ENCODE measurements around the gene ZCCHC14.
A peak's percentile ranks its signal among the peaks of the same experiment; 100 is the strongest.
"Not testable (repeated sequence)": the region's sequence is repeated elsewhere in the genome, so short reads cannot be mapped to it uniquely, and the experiment has no call there.

The ZCCHC14 gene

GRCh38 chr16:87388818-87389134, 104.0 kb downstream of the ZCCHC14 start:
- peak overlapping the region; percentile 2; the same call in 1 of the 2 replicates for H3K9ac ChIP-seq (ENCODE audit: low read depth, low read length)
- H3K9me3 ChIP-seq (ENCODE audit: control insufficient read depth, insufficient read depth, low read length), result no peaks in the 10 kb centered on the region
- no peaks in the 10 kb centered on the region for H3K36me3 ChIP-seq (ENCODE audit: insufficient read depth, low read length)
- H3K4me1 ChIP-seq (ENCODE audit: insufficient read depth, low read length), result 0 out of 2 replicates have a peak, but pooled peaks cover 4% of the 10 kb centered on the region

- Histone ChIP-seq H3K9me3 (ENCODE audit: control insufficient read depth, insufficient read depth, low read length) (no peaks in the 10 kb centered on the region), H3K36me3 (ENCODE audit: insufficient read depth, low read length) (no peaks in the 10 kb centered on the region), H3K4me1 (ENCODE audit: insufficient read depth, low read length) (0 out of 2 replicates have a peak, but pooled peaks cover 4% of the 10 kb centered on the region), H3K9ac (ENCODE audit: low read depth, low read length) (peak overlapping the region; percentile 42)
These were observed 104.6 kb downstream of the ZCCHC14 start for GRCh38 chr16:87387942-87388817.

GRCh38 chr16:87384875-87385167, 108.0 kb downstream of the ZCCHC14 start:
- H3K9ac ChIP-seq (ENCODE audit: low read depth, low read length), result peak overlapping the region; percentile 94
- not testable (repeated sequence) for H3K4me1 ChIP-seq (ENCODE audit: insufficient read depth, low read length); H3K36me3 ChIP-seq (ENCODE audit: insufficient read depth, low read length); H3K9me3 ChIP-seq (ENCODE audit: control insufficient read depth, insufficient read depth, low read length)

GRCh38 chr16:87384162-87384874, 108.5 kb downstream of the ZCCHC14 start:
- Histone ChIP-seq H3K4me1 (ENCODE audit: insufficient read depth, low read length) (peaks cover 9% of the 10 kb centered on the region; the same call in 1 of the 2 replicates), H3K9me3 (ENCODE audit: control insufficient read depth, insufficient read depth, low read length) (no peaks in the 10 kb centered on the region), H3K36me3 (ENCODE audit: insufficient read depth, low read length) (no peaks in the 10 kb centered on the region), H3K9ac (ENCODE audit: low read depth, low read length) (peak overlapping the region; percentile 94)

- Histone ChIP-seq H3K9ac (ENCODE audit: low read depth, low read length) (peak within 1 kb of the TSS; percentile 94), H3K36me3 (ENCODE audit: insufficient read depth, low read length) (no peaks in the 10 kb centered on the region), H3K9me3 (ENCODE audit: control insufficient read depth, insufficient read depth, low read length) (no peaks in the 10 kb centered on the region), H3K4me1 (ENCODE audit: insufficient read depth, low read length) (peaks cover 9% of the 10 kb centered on the region; the same call in 1 of the 2 replicates)
These were observed 109.2 kb downstream of the ZCCHC14 start, which contains the start of gene FBXO31 for GRCh38 chr16:87383505-87384161. FBXO31 (minus strand) TSS chr16:87383776; CDS start chr16:87383744, 32 bp downstream.

GRCh38 chr16:87382023-87382785, 110.6 kb downstream of the ZCCHC14 start:
- Histone ChIP-seq H3K9ac (ENCODE audit: low read depth, low read length) (peak overlapping the region; percentile 94; the same call in 1 of the 2 replicates), H3K36me3 (ENCODE audit: insufficient read depth, low read length) (no peaks in the 10 kb centered on the region), H3K9me3 (ENCODE audit: control insufficient read depth, insufficient read depth, low read length) (no peaks in the 10 kb centered on the region), H3K4me1 (ENCODE audit: insufficient read depth, low read length) (peaks cover 5% of the 10 kb centered on the region; the same call in 1 of the 2 replicates)

GRCh38 chr16:87380881-87381280, 111.9 kb downstream of the ZCCHC14 start:
- Histone ChIP-seq H3K9ac (ENCODE audit: low read depth, low read length) (no peak overlapping the region), H3K4me1 (ENCODE audit: insufficient read depth, low read length) (peaks cover 5% of the 10 kb centered on the region; the same call in 1 of the 2 replicates), H3K9me3 (ENCODE audit: control insufficient read depth, insufficient read depth, low read length) (no peaks in the 10 kb centered on the region), H3K36me3 (ENCODE audit: insufficient read depth, low read length) (no peaks in the 10 kb centered on the region)

- Histone ChIP-seq H3K4me1 (ENCODE audit: insufficient read depth, low read length) (peaks cover 5% of the 10 kb centered on the region; the same call in 1 of the 2 replicates), H3K36me3 (ENCODE audit: insufficient read depth, low read length) (no peaks in the 10 kb centered on the region), H3K9ac (ENCODE audit: low read depth, low read length) (no peak overlapping the region), H3K9me3 (ENCODE audit: control insufficient read depth, insufficient read depth, low read length) (no peaks in the 10 kb centered on the region)
These were observed 112.4 kb downstream of the ZCCHC14 start for GRCh38 chr16:87380403-87380802.

- not testable (repeated sequence) for H3K36me3 ChIP-seq (ENCODE audit: insufficient read depth, low read length); H3K9ac ChIP-seq (ENCODE audit: low read depth, low read length); H3K4me1 ChIP-seq (ENCODE audit: insufficient read depth, low read length); H3K9me3 ChIP-seq (ENCODE audit: control insufficient read depth, insufficient read depth, low read length)
These were observed 113.5 kb downstream of the ZCCHC14 start for GRCh38 chr16:87379312-87379752.

GRCh38 chr16:87376660-87377059, 116.2 kb downstream of the ZCCHC14 start:
- Histone ChIP-seq H3K4me1 (ENCODE audit: insufficient read depth, low read length) (peaks cover 5% of the 10 kb centered on the region; the same call in 1 of the 2 replicates), H3K36me3 (ENCODE audit: insufficient read depth, low read length) (no peaks in the 10 kb centered on the region), H3K9ac (ENCODE audit: low read depth, low read length) (no peak overlapping the region)

GRCh38 chr16:87375426-87376135, 117.2 kb downstream of the ZCCHC14 start:
- Histone ChIP-seq H3K4me1 (ENCODE audit: insufficient read depth, low read length) (no peaks in the 10 kb centered on the region), H3K9ac (ENCODE audit: low read depth, low read length) (no peak overlapping the region), H3K9me3 (ENCODE audit: control insufficient read depth, insufficient read depth, low read length) (no peaks in the 10 kb centered on the region), H3K36me3 (ENCODE audit: insufficient read depth, low read length) (no peaks in the 10 kb centered on the region)

More at GRCh38 chr16:87376660-87377059, 116.2 kb downstream of the ZCCHC14 start:
- no peaks in the 10 kb centered on the region for H3K9me3 ChIP-seq (ENCODE audit: control insufficient read depth, insufficient read depth, low read length)

GRCh38 chr16:87374313-87374712, 118.5 kb downstream of the ZCCHC14 start:
- no peaks in the 10 kb centered on the region for H3K36me3 ChIP-seq (ENCODE audit: insufficient read depth, low read length)
- H3K4me1 ChIP-seq (ENCODE audit: insufficient read depth, low read length), result 0 out of 2 replicates have a peak, but pooled peaks cover 2% of the 10 kb centered on the region
- no peaks in the 10 kb centered on the region for H3K9me3 ChIP-seq (ENCODE audit: control insufficient read depth, insufficient read depth, low read length)
- H3K9ac ChIP-seq (ENCODE audit: low read depth, low read length), result no peak overlapping the region

GRCh38 chr16:87372305-87372704, 120.5 kb downstream of the ZCCHC14 start:
- Histone ChIP-seq H3K9me3 (ENCODE audit: control insufficient read depth, insufficient read depth, low read length) (no peaks in the 10 kb centered on the region), H3K36me3 (ENCODE audit: insufficient read depth, low read length) (no peaks in the 10 kb centered on the region), H3K9ac (ENCODE audit: low read depth, low read length) (no peak overlapping the region), H3K4me1 (ENCODE audit: insufficient read depth, low read length) (0 out of 2 replicates have a peak, but pooled peaks cover 3% of the 10 kb centered on the region)
